ENCODE results near the gene CBX3.

CBX3 gene

GRCh38 chr7:26187380-26188205 lies 14.0 kb upstream of the CBX3 start:
- TF ChIP-seq PATZ1 (CRISPR knock-in tag; IDR thresholded peaks at IDR 0.05; ENCODE audit: borderline replicate concordance): peak; percentile 66
- peak; percentile 84; the same call in 1 of the 2 replicates for TF ChIP-seq PPARA (CRISPR knock-in tag; IDR thresholded peaks at IDR 0.05; ENCODE audit: borderline replicate concordance)
- TF ChIP-seq CSDC2 (CRISPR knock-in tag; IDR thresholded peaks at IDR 0.05): peak; percentile 24; the same call in 1 of the 2 replicates
- no peak for TF ChIP-seq SNAI2 (CRISPR knock-in tag; IDR thresholded peaks at IDR 0.05)
- 0 out of 2 replicates have a peak, but pooled peaks have one; percentile 3 for TF ChIP-seq ZNF565 (CRISPR knock-in tag; conservative IDR thresholded peaks at IDR 0.05; ENCODE audit: low read depth)
- TF ChIP-seq POU6F1 (CRISPR knock-in tag; IDR thresholded peaks at IDR 0.05; ENCODE audit: borderline replicate concordance, low read depth): no peak
- TF ChIP-seq ESRRG (CRISPR knock-in tag; IDR thresholded peaks at IDR 0.05): no peak
- no peak for TF ChIP-seq BACH2 (CRISPR knock-in tag; IDR thresholded peaks at IDR 0.05; ENCODE audit: borderline replicate concordance)
- no peak; the same call in 1 of the 2 replicates for TF ChIP-seq ZNF8 (CRISPR knock-in tag; IDR thresholded peaks at IDR 0.05)
- no peak for TF ChIP-seq TSHZ2 (CRISPR knock-in tag; IDR thresholded peaks at IDR 0.05)
- no peak for TF ChIP-seq OSR1 (CRISPR knock-in tag; IDR thresholded peaks at IDR 0.05)
- TF ChIP-seq GLIS3 (CRISPR knock-in tag; IDR thresholded peaks at IDR 0.05): peak; percentile 46; the same call in 1 of the 2 replicates
- TF ChIP-seq CSRNP3 (CRISPR knock-in tag; IDR thresholded peaks at IDR 0.05): peak; percentile 74; the same call in 1 of the 2 replicates
- 0 out of 2 replicates have a peak, but pooled peaks have one; percentile 9 for TF ChIP-seq TCF4 (CRISPR knock-in tag; IDR thresholded peaks at IDR 0.05; ENCODE audit: borderline replicate concordance)
- no peak; the same call in 1 of the 2 replicates for TF ChIP-seq ZFP30 (CRISPR knock-in tag; IDR thresholded peaks at IDR 0.05)
- no peak; the same call in 1 of the 2 replicates for TF ChIP-seq RARB (CRISPR knock-in tag; IDR thresholded peaks at IDR 0.05)
- TF ChIP-seq ISL1 (CRISPR knock-in tag; IDR thresholded peaks at IDR 0.05): no peak
- TF ChIP-seq CREB5 (CRISPR knock-in tag; IDR thresholded peaks at IDR 0.05; ENCODE audit: low read depth): peak; percentile 80
- no peak for TF ChIP-seq ZFP3 (CRISPR knock-in tag; IDR thresholded peaks at IDR 0.05)
- peak; percentile 36; the same call in 1 of the 2 replicates for TF ChIP-seq ARNTL (CRISPR knock-in tag; IDR thresholded peaks at IDR 0.05; ENCODE audit: borderline replicate concordance, low read depth)
- TF ChIP-seq TOX (CRISPR knock-in tag; IDR thresholded peaks at IDR 0.05; ENCODE audit: borderline replicate concordance): peak; percentile 30; the same call in 1 of the 2 replicates
- no peak for TF ChIP-seq ZC3H10 (CRISPR knock-in tag; IDR thresholded peaks at IDR 0.05)
- TF ChIP-seq ZNF70 (CRISPR knock-in tag; IDR thresholded peaks at IDR 0.05): no peak
- ATAC-seq: peak; percentile 8

All from SK-N-SH treated with all-trans-retinoic acid at 6 μM for 48 hours (cell line).